ENCODE data around the gene COL13A1. TPM values are rescaled to one million over a fixed set of nuclear protein-coding genes. Genes with fewer than 3 reads are reported as not detected.

COL13A1 gene
- total RNA-seq, 1 donor from 2014 or later = 25.6 TPM

GRCh38 chr10:69883310-69884023, 81.8 kb downstream of the COL13A1 start:
- no peak overlapping the region for H3K27ac Mint-ChIP-seq (ENCODE audit: unreplicated experiment)
- H3K9me3 Mint-ChIP-seq (ENCODE audit: low read depth) = no peaks in the 10 kb centered on the region
- no peak for TF ChIP-seq CTCF (IDR thresholded peaks at IDR 0.05)
- peaks cover 12% of the 10 kb centered on the region for H3K36me3 Mint-ChIP-seq (ENCODE audit: low read depth)
- peaks cover 2% of the 10 kb centered on the region for H3K27me3 Mint-ChIP-seq (ENCODE audit: low read depth)
- no peak for DNase-seq (ENCODE audit: low spot score)
- H3K4me1 Mint-ChIP-seq (ENCODE audit: low read depth) = peaks cover 8% of the 10 kb centered on the region
- no peak overlapping the region for H3K4me3 Mint-ChIP-seq (ENCODE audit: unreplicated experiment)

GRCh38 chr10:69884024-69884367, 82.3 kb downstream of the COL13A1 start:
- H3K4me3 Mint-ChIP-seq (ENCODE audit: unreplicated experiment) = no peak overlapping the region

GRCh38 chr10:69884686-69885085, 83.0 kb downstream of the COL13A1 start:
- Mint-ChIP-seq H3K36me3 (ENCODE audit: low read depth) (peaks cover 9% of the 10 kb centered on the region), H3K4me1 (ENCODE audit: low read depth) (peaks cover 8% of the 10 kb centered on the region), H3K4me3 (ENCODE audit: unreplicated experiment) (no peak overlapping the region), H3K9me3 (ENCODE audit: low read depth) (no peaks in the 10 kb centered on the region), H3K27ac (ENCODE audit: unreplicated experiment) (no peak overlapping the region), H3K27me3 (ENCODE audit: low read depth) (peaks cover 2% of the 10 kb centered on the region)
- DNase-seq (ENCODE audit: low spot score) = no peak
- TF ChIP-seq CTCF (IDR thresholded peaks at IDR 0.05) = no peak

More at GRCh38 chr10:69884024-69884367, 82.3 kb downstream of the COL13A1 start:
- no peaks in the 10 kb centered on the region for H3K9me3 Mint-ChIP-seq (ENCODE audit: low read depth)
- no peak overlapping the region for H3K27ac Mint-ChIP-seq (ENCODE audit: unreplicated experiment)
- H3K36me3 Mint-ChIP-seq (ENCODE audit: low read depth) = peaks cover 10% of the 10 kb centered on the region
- peaks cover 8% of the 10 kb centered on the region for H3K4me1 Mint-ChIP-seq (ENCODE audit: low read depth)
- no peak for TF ChIP-seq CTCF (IDR thresholded peaks at IDR 0.05)
- peaks cover 2% of the 10 kb centered on the region for H3K27me3 Mint-ChIP-seq (ENCODE audit: low read depth)
- DNase-seq (ENCODE audit: low spot score) = no peak

GRCh38 chr10:69885379-69886013, 83.8 kb downstream of the COL13A1 start:
- TF ChIP-seq CTCF (IDR thresholded peaks at IDR 0.05) = peak; percentile 70
- peaks cover 9% of the 10 kb centered on the region for H3K36me3 Mint-ChIP-seq (ENCODE audit: low read depth)
- peaks cover 2% of the 10 kb centered on the region for H3K4me1 Mint-ChIP-seq (ENCODE audit: low read depth)
- no peak overlapping the region for H3K4me3 Mint-ChIP-seq (ENCODE audit: unreplicated experiment)
- H3K9me3 Mint-ChIP-seq (ENCODE audit: low read depth) = no peaks in the 10 kb centered on the region
- H3K27me3 Mint-ChIP-seq (ENCODE audit: low read depth) = no peaks in the 10 kb centered on the region
- H3K27ac Mint-ChIP-seq (ENCODE audit: unreplicated experiment) = no peak overlapping the region
- no peak for DNase-seq (ENCODE audit: low spot score)

GRCh38 chr10:69888882-69889584, 87.3 kb downstream of the COL13A1 start:
- H3K9me3 Mint-ChIP-seq (ENCODE audit: low read depth) = no peaks in the 10 kb centered on the region
- no peaks in the 10 kb centered on the region for H3K27me3 Mint-ChIP-seq (ENCODE audit: low read depth)
- no peaks in the 10 kb centered on the region for H3K4me1 Mint-ChIP-seq (ENCODE audit: low read depth)
- no peak for TF ChIP-seq CTCF (IDR thresholded peaks at IDR 0.05)
- H3K27ac Mint-ChIP-seq (ENCODE audit: unreplicated experiment) = no peak overlapping the region
- H3K4me3 Mint-ChIP-seq (ENCODE audit: unreplicated experiment) = no peak overlapping the region
- DNase-seq (ENCODE audit: low spot score) = no peak
- peaks cover 4% of the 10 kb centered on the region for H3K36me3 Mint-ChIP-seq (ENCODE audit: low read depth)

Measured in chondrocyte (in vitro differentiated cells).